ENCODE data around the gene DPP8. TPM values are rescaled to one million over a fixed set of nuclear protein-coding genes. Genes with fewer than 3 reads are reported as not detected.

Gene DPP8
- total and polyA plus RNA-seq, 2 donors (not counting 3 experiments of a cell fraction or from before 2014, with no cell fraction given): 12.1 to 35.3 TPM

GRCh38 chr15:65404186-65404872 is 113.2 kb downstream of the DPP8 start:
- Histone ChIP-seq H3K79me2 (ENCODE audit: control insufficient read depth, insufficient read depth, low read length) (no peaks in the 10 kb centered on the region), H3K9me3 (replicated peaks; ENCODE audit: control insufficient read depth, insufficient read depth, low read length) (no peaks in the 10 kb centered on the region), H3K4me2 (ENCODE audit: insufficient read depth, low read length) (no peak overlapping the region), H3K27ac (ENCODE audit: insufficient read depth, low read depth, low read length) (no peak overlapping the region), H2AFZ (ENCODE audit: low read depth, low read length) (no peak overlapping the region), H3K27me3 (ENCODE audit: control insufficient read depth in 2 of 2, insufficient read depth in 2 of 2, low read length in 2 of 2) (peaks cover 5 to 16% of the 10 kb centered on the region in 2 experiments), H3K4me1 (ENCODE audit: control insufficient read depth, extremely low read depth, insufficient read depth, low read length) (no peaks in the 10 kb centered on the region), H4K20me1 (replicated peaks; ENCODE audit: control insufficient read depth, extremely low read depth, insufficient read depth, low read length) (no peaks in the 10 kb centered on the region), H3K36me3 (ENCODE audit: control insufficient read depth in 2 of 2, extremely low read depth in 1 of 2, insufficient read depth in 2 of 2, low read length in 2 of 2) (no peaks in the 10 kb centered on the region), H3K4me3 (replicated peaks in 1 of 3; ENCODE audit: insufficient read depth in 1 of 3, low read depth in 1 of 3, low read length in 3 of 3) (no peak overlapping the region), H3K9ac (replicated peaks; ENCODE audit: extremely low read depth, insufficient read depth, low read length) (no peak overlapping the region), H3K9me1 (replicated peaks; ENCODE audit: control insufficient read depth, extremely low read depth, insufficient read depth, low read length) (no peaks in the 10 kb centered on the region)
- dilution Hi-C loops (cut with MboI; ENCODE audit: extremely low pct_ligation_motif_present, low sequenced_read_pairs) (no loop called here), intact Hi-C loops (cut with micrococcal nuclease) (no loop called here)
- BruUV-seq (replicated peaks): no TSS peak
- FAIRE-seq: no peak
- TF ChIP-seq EZH2 (IDR thresholded peaks at IDR 0.05; ENCODE audit: borderline replicate concordance, low read depth, low read length, severe bottlenecking): no peak
- no peak for DNase-seq (ENCODE audit: low read depth, low spot score)
- CTCF ChIA-PET: interaction anchor here (0.6 to 2.0 kb wide), 4 partner anchors 19 to 74 kb away, joined by 3 to 8 read pairs (median 4); no protein-coding TSS in a partner anchor
- POLR2A ChIA-PET: no interaction called here

DNA sequence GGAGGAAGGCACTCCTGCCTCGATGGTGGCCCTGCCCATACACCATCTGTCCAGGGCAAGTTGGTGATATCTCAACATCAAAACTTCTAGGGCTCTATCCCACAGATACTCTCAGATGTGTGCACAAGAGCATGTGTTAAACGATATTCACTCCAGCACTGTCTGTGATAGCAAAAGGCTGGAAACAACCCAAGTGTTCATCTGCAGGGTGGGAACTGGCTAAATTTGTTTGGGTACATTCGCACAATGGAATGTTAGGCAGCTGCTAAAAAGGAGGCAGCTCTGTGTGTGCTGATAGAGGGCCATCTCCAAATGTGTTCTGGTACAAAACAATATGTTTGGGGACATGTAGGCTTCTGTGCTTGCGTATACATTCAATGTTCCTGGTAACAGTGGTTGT is 114.5 kb downstream of the DPP8 start:
- intact Hi-C loops (cut with micrococcal nuclease) (no loop called here), dilution Hi-C loops (cut with MboI; ENCODE audit: extremely low pct_ligation_motif_present, low sequenced_read_pairs) (no loop called here)
- Histone ChIP-seq H3K79me2 (ENCODE audit: control insufficient read depth, insufficient read depth, low read length) (no peaks in the 10 kb centered on the region), H3K9ac (replicated peaks; ENCODE audit: extremely low read depth, insufficient read depth, low read length) (no peak overlapping the region), H3K4me1 (ENCODE audit: control insufficient read depth, extremely low read depth, insufficient read depth, low read length) (no peaks in the 10 kb centered on the region), H3K4me2 (ENCODE audit: insufficient read depth, low read length) (no peak overlapping the region), H3K36me3 (ENCODE audit: control insufficient read depth in 2 of 2, extremely low read depth in 1 of 2, insufficient read depth in 2 of 2, low read length in 2 of 2) (no peaks in the 10 kb centered on the region), H2AFZ (ENCODE audit: low read depth, low read length) (no peak overlapping the region), H3K9me1 (replicated peaks; ENCODE audit: control insufficient read depth, extremely low read depth, insufficient read depth, low read length) (no peaks in the 10 kb centered on the region), H4K20me1 (replicated peaks; ENCODE audit: control insufficient read depth, extremely low read depth, insufficient read depth, low read length) (no peaks in the 10 kb centered on the region), H3K27me3 (ENCODE audit: control insufficient read depth in 2 of 2, insufficient read depth in 2 of 2, low read length in 2 of 2) (peaks cover 8 to 17% of the 10 kb centered on the region in 2 experiments), H3K9me3 (replicated peaks; ENCODE audit: control insufficient read depth, insufficient read depth, low read length) (no peaks in the 10 kb centered on the region), H3K4me3 (replicated peaks in 1 of 3; ENCODE audit: insufficient read depth in 1 of 3, low read depth in 1 of 3, low read length in 3 of 3) (no peak overlapping the region), H3K27ac (ENCODE audit: insufficient read depth, low read depth, low read length) (no peak overlapping the region)
- no peak for DNase-seq (ENCODE audit: low read depth, low spot score)
- FAIRE-seq: no peak
- POLR2A ChIA-PET: no interaction called here
- CTCF ChIA-PET: no interaction called here
- BruUV-seq (replicated peaks): no TSS peak
- no peak for TF ChIP-seq CTCF (IDR thresholded peaks at IDR 0.05; ENCODE audit: extremely low read depth in 1 of 2, insufficient read depth in 1 of 2, low read depth in 1 of 2, low read length in 2 of 2)
- no peak for TF ChIP-seq MYC (IDR thresholded peaks at IDR 0.05; ENCODE audit: low read depth, low read length)
- no peak for TF ChIP-seq POLR2A (IDR thresholded peaks at IDR 0.05; ENCODE audit: low read depth, low read length)
- TF ChIP-seq JUN (IDR thresholded peaks at IDR 0.05; ENCODE audit: borderline replicate concordance, insufficient read depth, insufficient read length, low read depth): no peak
- TF ChIP-seq GATA2 (IDR thresholded peaks at IDR 0.05; ENCODE audit: insufficient read depth, insufficient read length, low read depth, low read length): no peak
- no peak for TF ChIP-seq FOS (IDR thresholded peaks at IDR 0.05; ENCODE audit: borderline replicate concordance, insufficient read depth, low read length)
- no peak for TF ChIP-seq POLR2AphosphoS5 (IDR thresholded peaks at IDR 0.05; ENCODE audit: insufficient read depth, low read depth, low read length)
- TF ChIP-seq, protein P1, sequence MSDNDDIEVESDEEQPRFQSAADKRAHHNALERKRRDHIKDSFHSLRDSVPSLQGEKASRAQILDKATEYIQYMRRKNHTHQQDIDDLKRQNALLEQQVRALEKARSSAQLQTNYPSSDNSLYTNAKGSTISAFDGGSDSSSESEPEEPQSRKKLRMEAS (IDR thresholded peaks at IDR 0.05; ENCODE audit: insufficient read depth, insufficient read length): no peak
- no peak for TF ChIP-seq EZH2 (IDR thresholded peaks at IDR 0.05; ENCODE audit: borderline replicate concordance, low read depth, low read length, severe bottlenecking)

All from endothelial cell of umbilical vein (primary cell).